ENCODE measurements around the gene REEP5. TPM values are rescaled to one million over a fixed set of nuclear protein-coding genes. Genes with fewer than 3 reads are reported as not detected.

REEP5 gene
- total and polyA plus RNA-seq, 9 of the 15 experiments (the other 6 are each of a cell fraction or from before 2014, with no cell fraction given): 14.7 to 102 (median 36.0) TPM

DNA sequence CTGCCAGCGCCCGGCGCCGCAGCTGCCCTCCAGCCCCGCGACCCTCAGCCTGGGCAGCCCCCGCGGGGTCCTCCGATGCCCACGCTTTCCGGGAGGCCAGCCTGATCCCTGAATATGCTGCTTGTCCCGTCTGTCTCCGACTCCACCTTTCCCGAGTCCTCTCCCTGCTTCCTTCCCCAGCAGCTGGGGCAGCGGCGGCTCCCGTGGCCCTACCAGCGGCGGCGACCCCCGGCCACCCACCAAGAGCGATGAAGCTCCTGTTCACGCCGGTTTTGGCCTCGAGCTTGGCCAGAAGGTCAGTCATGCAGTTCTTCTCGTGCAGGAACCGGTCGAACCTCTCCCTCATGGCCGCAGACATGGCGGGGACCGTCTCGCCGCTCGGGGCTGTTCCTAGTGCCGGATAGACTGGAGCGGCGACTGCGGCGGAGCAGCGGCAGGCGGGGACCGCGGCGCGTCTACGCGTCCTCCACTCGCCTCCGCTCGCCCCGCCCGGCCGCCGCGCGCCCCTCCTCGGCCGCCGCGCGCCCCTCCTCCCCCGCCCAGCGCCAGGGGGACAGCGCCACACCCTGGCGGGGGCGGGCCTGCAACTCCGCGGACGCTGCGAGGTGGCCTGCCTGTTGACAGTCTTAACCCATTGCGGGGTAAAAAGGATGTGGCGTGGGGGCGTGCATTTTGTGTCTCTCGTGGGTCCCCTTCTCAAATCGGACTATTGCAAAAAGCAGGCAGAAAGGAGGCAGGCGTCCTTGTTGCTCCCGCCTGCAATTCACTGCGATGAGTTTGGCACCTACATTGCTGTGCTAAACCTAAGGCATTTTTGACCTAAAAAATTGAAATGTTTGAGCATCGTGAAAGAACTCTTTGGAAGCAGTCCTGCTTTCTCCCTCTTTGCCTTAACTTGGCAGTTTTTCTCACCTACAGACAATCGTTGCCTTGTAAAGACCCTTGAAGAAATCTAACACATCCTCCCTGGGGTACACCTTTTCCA, at the start of gene REEP5 (continued):
- TF ChIP-seq E4F1 (CRISPR knock-in tag; IDR thresholded peaks at IDR 0.05; ENCODE audit: borderline replicate concordance): no peak

GRCh38 chr5:112971276-112971675, 49.2 kb upstream of the REEP5 start:
- FAIRE-seq (no peak), ATAC-seq (no peak), DNase-seq (ENCODE audit: extremely low read depth in 1 of 4, low spot score in 3 of 4) (no peak)
- H4K20me1 ChIP-seq (replicated peaks; ENCODE audit: control insufficient read depth, insufficient read depth, low read length): no peaks in the 10 kb centered on the region
- intact Hi-C loops (cut with micrococcal nuclease) (loop anchor here (10.0 kb wide), 1 partner anchor 416 kb away; no protein-coding TSS in a partner anchor), in situ Hi-C loops (cut with MboI) (no loop called here)
- ChIA-PET CTCF (ENCODE audit: low intra/inter-chr PET ratio) (no interaction called here), POLR2A (no interaction called here)
- H3K27ac ChIP-seq (ENCODE audit: extremely low read depth, low read depth, low read length): no peak overlapping the region
- H2AFZ ChIP-seq (ENCODE audit: low read depth, low read length): no peak overlapping the region; the same call in 1 of the 2 replicates
- H3K9me1 ChIP-seq (ENCODE audit: control insufficient read depth, insufficient read depth, low read length): no peaks in the 10 kb centered on the region
- TF ChIP-seq NFXL1 (CRISPR knock-in tag; IDR thresholded peaks at IDR 0.05) (no peak), RBM25 (IDR thresholded peaks at IDR 0.05; ENCODE audit: low read depth, low read length, severe bottlenecking) (no peak), MAFF (IDR thresholded peaks at IDR 0.05; ENCODE audit: low read length) (no peak), ZC3H4 (CRISPR knock-in tag; IDR thresholded peaks at IDR 0.05; ENCODE audit: borderline replicate concordance) (no peak), ZNF561 (CRISPR knock-in tag; conservative IDR thresholded peaks at IDR 0.05) (no peak), ZKSCAN8 (CRISPR knock-in tag; IDR thresholded peaks at IDR 0.05) (no peak), FUS (optimal IDR thresholded peaks at IDR 0.05; ENCODE audit: low read depth, low read length) (no peak), ZBTB17 (CRISPR knock-in tag; IDR thresholded peaks at IDR 0.05) (no peak), DDX20 (tag; IDR thresholded peaks at IDR 0.05; ENCODE audit: low read depth) (no peak), TAF15 (IDR thresholded peaks at IDR 0.05; ENCODE audit: low read depth, low read length) (no peak), RBM17 (IDR thresholded peaks at IDR 0.05; ENCODE audit: borderline replicate concordance, low read depth, low read length) (no peak), CEBPB (tag; IDR thresholded peaks at IDR 0.05) (no peak), HMG20A (CRISPR knock-in tag; conservative IDR thresholded peaks at IDR 0.05) (no peak), TCF15 (CRISPR knock-in tag; IDR thresholded peaks at IDR 0.05) (no peak), SETDB1 (IDR thresholded peaks at IDR 0.05; ENCODE audit: low read length) (no peak)
- H3K79me2 ChIP-seq (ENCODE audit: control insufficient read depth, insufficient read depth, low read length): no peaks in the 10 kb centered on the region
- BruUV-seq (replicated peaks): no TSS peak
- H3K9me3 ChIP-seq (replicated peaks; ENCODE audit: control insufficient read depth, insufficient read depth, low read depth, low read length): no peaks in the 10 kb centered on the region
- H3K27me3 ChIP-seq (ENCODE audit: control insufficient read depth in 2 of 2, insufficient read depth in 2 of 2, low read length in 2 of 2): no peaks in the 10 kb centered on the region
- H3K4me3 ChIP-seq: no peak overlapping the region
- peaks cover 21 to 43% of the 10 kb centered on the region in 2 experiments for H3K4me1 ChIP-seq (replicated peaks in 1 of 2; ENCODE audit: control insufficient read depth in 2 of 2, insufficient read depth in 2 of 2, low read length in 2 of 2)
- no peak overlapping the region for H3K9ac ChIP-seq (ENCODE audit: insufficient read depth in 1 of 2, low read depth in 2 of 2, low read length in 2 of 2)
- no peaks in the 10 kb centered on the region for H3K36me3 ChIP-seq (ENCODE audit: control insufficient read depth, insufficient read depth, low read length)
- WGBS (ENCODE audit: insufficient coverage, low coverage, missing lambda C conversion rate): 84% methylated on average over 4 of the region's 4 CpGs
- no peak overlapping the region for H3K4me2 ChIP-seq (ENCODE audit: insufficient read depth, low read length)
